Uterus (tissue), 2 donors: Measurements from ENCODE around the gene DGKI.

Source experiments
- CTCF ChIP-seq, 4 experiments: fragments of 200-600 bp in 2 of 4; fragments of 450-650 bp in 2 of 4; sonication (generic) in 2 of 4; IDR thresholded peaks; one replicate each; pipeline ENCODE4 v1.5.1; 2016 to 2019; ENCODE audit warnings: antibody characterized with exemption in 4 of 4, mild to moderate bottlenecking in 2 of 4, moderate library complexity in 1 of 4
- POLR2A ChIP-seq, 2 donors: fragments of 450-650 bp; IDR thresholded peaks; one replicate each; pipeline ENCODE4 v1.6.1; 2016; ENCODE audit warnings: antibody characterized with exemption in 2 of 2, mild to moderate bottlenecking in 1 of 2, moderate library complexity in 1 of 2

- TF ChIP-seq CTCF (IDR thresholded peaks at IDR 0.05) (no peak), POLR2A (IDR thresholded peaks at IDR 0.05) (no peak)
Observed at GRCh38 chr7:137642031-137642430, 204.7 kb downstream of the DGKI start.
